Activated T-cell treated with anti-CD3 and anti-CD28 coated beads, Interleukin-2, amount 50 U/mL, for 72 hours (primary cell): ENCODE results near the gene ARHGAP10. TPM values are rescaled to one million over a fixed set of nuclear protein-coding genes. Genes with fewer than 3 reads are reported as not detected.

Experiments used
- ATAC-seq, 2 donors: fragments of 150-1000 bp; cut with Tn5 transposase; replicated peaks in 1 of 2; 2 replicates each; pipeline ENCODE4 v1.10.0; 2021; ENCODE audit warnings: moderate library complexity in 2 of 2, mild to moderate bottlenecking in 1 of 2
- DNase-seq, 2 donors: peaks; one replicate each; pipeline ENCODE4 v3.0.0; 2021 to 2022; ENCODE audit warnings: mixed read lengths in 1 of 2
- H3K27ac Mint-ChIP-seq: one replicate; pipeline ENCODE4 v1.8.0; 2022; ENCODE audit warnings: mild to moderate bottlenecking, moderate library complexity, mixed read lengths
- H3K27me3 Mint-ChIP-seq: one replicate; pipeline ENCODE4 v1.8.0; 2022; ENCODE audit warnings: low read depth, mixed read lengths
- H3K36me3 Mint-ChIP-seq, 2 donors: one replicate each; pipeline ENCODE4 v1.8.0; 2022; ENCODE audit warnings: mixed read lengths in 2 of 2, mild to moderate bottlenecking in 1 of 2; ENCODE audit not compliant: insufficient read depth in 2 of 2
- H3K4me1 Mint-ChIP-seq: one replicate; pipeline ENCODE4 v1.8.0; 2022; ENCODE audit warnings: low read depth, mixed read lengths
- H3K4me3 Mint-ChIP-seq, 2 donors: one replicate each; pipeline ENCODE4 v1.8.0; 2022; ENCODE audit warnings: mild to moderate bottlenecking in 2 of 2, mixed read lengths in 2 of 2, moderate library complexity in 2 of 2
- H3K9me3 Mint-ChIP-seq, 2 donors: one replicate each; pipeline ENCODE4 v1.8.0; 2022; ENCODE audit warnings: mixed read lengths in 2 of 2
- total RNA-seq, 2 donors: library from RNA; stranded (reverse); gene quantifications; one replicate each; pipeline ENCODE4 v1.2.3, GENCODE V29; 2022

Gene ARHGAP10
- total RNA-seq, 2 donors from 2014 or later: 9.3 to 12.4 TPM

DNA sequence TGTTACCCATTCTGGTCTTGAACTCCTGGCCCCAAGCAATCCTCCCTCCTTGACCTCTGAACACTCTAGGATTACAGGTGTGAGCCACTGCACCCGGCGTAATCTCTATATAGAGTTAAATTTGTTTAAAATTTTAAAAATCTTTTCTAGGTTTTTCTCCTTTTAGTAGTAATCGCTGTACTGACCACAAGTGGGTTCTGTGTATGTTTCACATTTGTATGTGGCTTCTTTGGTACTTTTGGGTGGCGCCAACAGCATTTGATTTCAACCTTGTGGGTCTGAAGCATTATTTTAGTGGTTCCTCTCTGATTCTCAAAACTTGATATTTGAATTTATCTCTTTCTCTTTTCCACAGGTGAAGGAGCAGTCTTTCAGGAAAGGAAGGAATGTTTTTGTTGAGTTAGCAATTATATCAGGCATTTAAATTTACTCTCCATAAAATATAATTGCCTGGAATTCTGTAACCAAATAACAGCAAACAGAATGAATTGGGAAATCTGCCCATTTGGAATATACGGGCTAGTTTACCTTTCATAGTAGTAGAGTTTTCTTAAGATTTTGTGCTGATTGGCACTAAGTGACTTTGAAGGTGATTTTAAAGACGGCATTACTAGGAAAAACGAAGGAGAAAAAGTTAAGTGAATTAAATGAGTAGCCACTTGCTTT lies 29.5 kb downstream of the ARHGAP10 start:
- ATAC-seq (no peak), DNase-seq (no peak)
- Mint-ChIP-seq H3K27me3 (no peaks in the 10 kb centered on the region), H3K36me3 (no peaks in the 10 kb centered on the region), H3K9me3 (no peaks in the 10 kb centered on the region), H3K27ac (no peak overlapping the region), H3K4me1 (peaks cover 6% of the 10 kb centered on the region), H3K4me3 (no peak overlapping the region)

DNA sequence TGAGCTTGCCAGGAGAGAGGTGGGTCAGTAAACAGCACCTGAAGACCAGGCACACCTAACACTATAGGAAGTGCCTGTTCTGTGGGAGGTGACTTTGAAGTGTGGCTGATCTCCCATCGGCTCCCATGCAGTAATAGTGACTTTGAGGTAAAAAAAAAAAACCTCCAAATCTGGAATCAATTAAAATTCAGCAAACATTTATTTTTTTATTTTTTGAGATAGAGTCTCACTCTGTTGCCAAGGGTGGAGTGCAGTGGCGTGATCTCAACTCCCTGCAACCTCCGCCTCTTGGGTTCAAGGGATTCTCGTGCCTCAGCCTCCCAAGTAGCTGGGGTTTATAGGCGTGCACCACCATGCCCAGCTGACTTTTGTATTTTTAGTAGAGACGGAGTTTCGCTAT lies 32.4 kb downstream of the ARHGAP10 start:
- Mint-ChIP-seq H3K27me3 (no peaks in the 10 kb centered on the region), H3K27ac (no peak overlapping the region), H3K36me3 (no peaks in the 10 kb centered on the region), H3K4me3 (no peak overlapping the region), H3K4me1 (peaks cover 12% of the 10 kb centered on the region), H3K9me3 (no peaks in the 10 kb centered on the region)
- DNase-seq (no peak), ATAC-seq (no peak)

DNA sequence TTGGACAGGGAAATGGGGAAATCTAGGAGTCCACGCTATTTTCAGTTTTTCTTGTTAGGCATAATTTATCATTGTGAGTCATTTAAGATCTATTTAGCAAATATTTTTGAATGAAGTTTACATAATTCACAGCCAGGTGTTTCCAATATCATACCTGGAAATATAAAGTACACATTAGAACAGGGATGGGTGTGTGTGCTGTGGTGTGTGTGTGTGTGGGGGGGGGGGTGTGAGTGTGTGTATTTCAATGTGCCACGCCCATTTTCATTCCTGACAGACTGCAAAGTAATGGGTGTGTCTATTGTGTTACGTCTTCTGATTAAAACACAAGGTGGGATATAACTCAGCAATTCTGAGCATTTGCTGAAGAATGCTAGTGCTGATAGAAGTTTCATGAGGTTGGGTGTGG lies 33.2 kb downstream of the ARHGAP10 start:
- H3K27ac Mint-ChIP-seq: no peak overlapping the region
- no peaks in the 10 kb centered on the region for H3K27me3 Mint-ChIP-seq
- H3K4me3 Mint-ChIP-seq: no peak overlapping the region
- no peak for DNase-seq
- no peak for ATAC-seq
- H3K9me3 Mint-ChIP-seq: no peaks in the 10 kb centered on the region
- peaks cover 20% of the 10 kb centered on the region for H3K4me1 Mint-ChIP-seq
- H3K36me3 Mint-ChIP-seq: no peaks in the 10 kb centered on the region

DNA sequence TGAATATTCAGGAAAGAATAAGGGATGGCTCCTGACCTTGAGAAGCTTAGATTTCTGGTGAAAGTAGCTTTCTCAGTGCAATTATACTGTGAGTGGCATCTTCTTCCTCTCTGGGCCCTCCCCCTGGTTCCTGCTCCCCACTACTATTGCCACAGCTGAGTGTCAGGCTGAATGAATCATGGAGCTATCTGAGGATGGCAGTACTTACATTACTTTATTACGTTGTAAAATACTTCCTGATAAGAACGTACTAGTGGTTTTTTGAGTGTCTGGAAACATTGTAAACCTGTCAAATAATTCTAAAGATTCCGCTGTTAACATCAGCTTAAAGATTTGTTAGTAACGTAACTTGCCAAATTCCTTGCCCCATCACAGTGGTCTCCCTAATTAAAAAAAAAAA lies 36.2 kb downstream of the ARHGAP10 start:
- H3K9me3 Mint-ChIP-seq: no peaks in the 10 kb centered on the region
- H3K4me1 Mint-ChIP-seq: peaks cover 20% of the 10 kb centered on the region
- DNase-seq: peak in 1 of 2 donors; percentile 8
- H3K4me3 Mint-ChIP-seq: no peak overlapping the region
- H3K36me3 Mint-ChIP-seq: no peaks in the 10 kb centered on the region
- peak; percentile 62 to 63 for ATAC-seq
- H3K27me3 Mint-ChIP-seq: no peaks in the 10 kb centered on the region
- no peak overlapping the region for H3K27ac Mint-ChIP-seq

DNA sequence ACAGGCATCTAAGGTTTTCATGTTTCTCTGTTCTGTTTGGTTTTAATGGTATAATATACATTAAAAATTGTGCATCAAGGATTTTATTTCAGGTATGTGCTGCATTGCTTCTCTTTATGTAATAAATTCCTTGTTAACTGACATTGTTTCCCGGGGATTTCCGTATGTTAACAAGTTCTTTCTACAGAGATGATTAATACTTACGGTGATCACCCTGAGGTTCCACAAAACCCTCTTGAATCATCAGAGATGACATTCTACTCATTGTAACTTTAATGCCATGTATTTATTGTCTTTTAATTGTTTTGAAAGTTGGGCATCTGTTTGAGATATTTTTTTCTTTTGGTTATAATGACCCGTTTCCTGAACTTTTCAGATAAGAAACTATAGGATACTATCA lies 37.5 kb downstream of the ARHGAP10 start:
- ATAC-seq (peak in 1 of 2 donors; percentile 69), DNase-seq (no peak)
- Mint-ChIP-seq H3K27me3 (no peaks in the 10 kb centered on the region), H3K27ac (no peak overlapping the region), H3K4me1 (peaks cover 23% of the 10 kb centered on the region), H3K9me3 (no peaks in the 10 kb centered on the region), H3K36me3 (no peaks in the 10 kb centered on the region), H3K4me3 (peak overlapping the region in 1 of 2 donors; percentile 59)

DNA sequence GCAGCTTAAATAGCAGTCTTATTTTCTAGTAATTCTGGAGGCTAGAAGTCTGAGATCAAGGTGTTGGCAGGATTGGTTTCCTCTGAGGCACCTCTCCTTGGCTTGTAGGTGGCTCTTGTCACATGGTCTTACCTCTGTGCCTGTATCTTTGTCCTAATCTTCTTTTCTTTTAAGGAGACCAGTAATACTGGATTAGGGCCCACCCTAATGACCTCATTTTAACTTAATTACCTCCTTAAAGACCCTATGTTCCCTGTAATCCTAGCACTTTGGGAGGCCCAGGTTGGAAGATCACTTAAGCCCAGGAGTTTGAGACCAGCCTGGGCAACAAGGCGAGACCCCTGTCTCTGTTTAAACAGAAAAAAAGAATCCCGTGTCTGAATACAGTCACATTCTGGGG lies 38.9 kb downstream of the ARHGAP10 start:
- Mint-ChIP-seq H3K36me3 (no peaks in the 10 kb centered on the region), H3K27ac (no peak overlapping the region)

DNA sequence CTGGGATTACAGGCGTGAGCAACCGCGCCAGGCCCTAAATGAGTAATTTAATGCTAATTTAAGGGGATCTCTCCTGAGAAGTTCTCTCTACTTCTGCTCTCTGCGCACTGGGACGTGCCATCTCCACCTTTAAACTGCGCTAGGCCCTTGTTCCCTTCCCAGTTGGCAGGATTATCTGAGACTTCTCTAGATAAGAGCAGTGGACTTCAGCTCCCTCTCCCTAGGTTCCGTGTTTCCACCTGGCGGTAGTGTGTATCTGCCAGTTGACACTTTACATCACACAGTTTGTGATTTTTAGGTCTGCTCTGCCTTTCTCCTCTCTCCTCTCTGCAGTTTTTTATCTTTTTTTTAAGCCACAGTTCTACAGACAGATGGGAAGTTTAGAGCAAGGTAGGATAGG lies 40.2 kb downstream of the ARHGAP10 start:
- Mint-ChIP-seq H3K27ac (no peak overlapping the region), H3K4me1 (peaks cover 26% of the 10 kb centered on the region), H3K27me3 (no peaks in the 10 kb centered on the region), H3K36me3 (no peaks in the 10 kb centered on the region), H3K9me3 (no peaks in the 10 kb centered on the region), H3K4me3 (no peak overlapping the region)
- DNase-seq: no peak
- ATAC-seq: no peak

More for the DNA sequence above, 38.9 kb downstream of the ARHGAP10 start:
- H3K4me3 Mint-ChIP-seq: no peak overlapping the region
- no peak for ATAC-seq
- peaks cover 23% of the 10 kb centered on the region for H3K4me1 Mint-ChIP-seq
- no peaks in the 10 kb centered on the region for H3K27me3 Mint-ChIP-seq
- no peak for DNase-seq
- no peaks in the 10 kb centered on the region for H3K9me3 Mint-ChIP-seq

DNA sequence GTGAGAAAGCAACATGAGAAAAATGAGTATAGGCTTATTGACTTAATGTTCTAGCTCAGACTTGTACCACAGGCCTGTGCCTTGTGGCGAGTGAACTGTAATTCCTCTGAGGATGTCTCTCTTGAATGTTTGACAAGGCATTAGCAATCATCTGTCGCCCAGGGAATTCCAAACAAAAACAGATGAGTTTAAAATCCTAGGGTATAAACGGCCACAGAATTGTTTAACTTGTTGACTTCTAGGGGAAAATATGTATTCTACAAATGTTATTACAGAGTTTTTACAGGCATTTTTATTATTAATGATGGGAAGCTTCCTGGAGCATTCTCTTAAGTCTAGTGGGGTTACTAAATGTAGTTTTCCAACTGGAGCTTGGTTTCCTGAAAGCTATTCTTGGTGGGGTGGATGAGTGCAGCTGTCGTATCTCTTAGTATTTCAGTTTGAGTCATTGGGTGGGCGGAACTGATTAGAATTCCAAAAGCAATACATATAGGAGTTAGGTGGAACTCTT lies 40.6 kb downstream of the ARHGAP10 start:
- no peak overlapping the region for H3K27ac Mint-ChIP-seq
- H3K4me3 Mint-ChIP-seq: no peak overlapping the region
- ATAC-seq: no peak
- no peaks in the 10 kb centered on the region for H3K36me3 Mint-ChIP-seq
- H3K27me3 Mint-ChIP-seq: no peaks in the 10 kb centered on the region
- H3K4me1 Mint-ChIP-seq: peaks cover 31% of the 10 kb centered on the region
- H3K9me3 Mint-ChIP-seq: no peaks in the 10 kb centered on the region
- no peak for DNase-seq

DNA sequence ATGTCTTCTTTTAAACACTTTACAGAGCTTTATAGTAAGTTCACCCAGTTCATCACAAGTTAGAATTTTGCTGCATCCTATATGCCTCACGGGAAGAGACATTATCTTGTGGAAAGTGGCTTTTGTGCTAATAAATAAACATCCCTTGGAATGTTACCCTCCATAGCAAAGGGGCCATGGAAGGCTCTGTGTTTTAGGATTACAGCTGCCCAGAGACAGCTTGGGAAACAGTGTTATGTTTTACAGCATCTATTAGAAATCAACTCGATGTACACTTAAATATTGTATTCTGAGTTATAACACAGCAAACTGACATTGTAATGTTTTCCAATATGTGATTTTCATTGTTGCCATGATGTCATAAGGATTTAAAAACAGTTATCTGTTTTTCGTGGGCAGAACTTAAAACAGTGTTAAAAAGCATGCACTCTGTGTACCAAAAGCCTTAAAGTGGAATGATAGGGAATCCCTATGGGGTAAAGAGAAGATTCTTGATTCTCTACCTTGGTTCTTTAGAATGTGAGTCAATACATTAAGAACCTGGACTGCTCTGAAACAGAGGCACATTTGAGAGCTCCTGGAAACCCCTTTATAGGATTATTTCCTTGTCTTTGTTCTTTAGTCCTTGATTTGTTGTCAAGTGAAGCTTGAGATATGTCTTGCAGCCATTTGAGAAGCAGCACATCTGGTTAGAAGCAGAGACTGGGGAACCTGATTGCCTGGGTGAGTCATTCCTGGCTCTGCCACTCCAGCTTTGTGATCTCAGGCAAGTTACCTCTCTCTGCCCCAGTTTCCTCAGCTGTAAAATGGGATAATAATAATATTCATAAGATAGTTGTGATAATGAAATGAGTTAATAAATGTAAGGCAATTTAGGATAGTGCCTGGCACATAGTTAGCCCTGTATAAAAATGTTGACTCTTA lies 41.6 kb downstream of the ARHGAP10 start:
- Mint-ChIP-seq H3K36me3 (no peaks in the 10 kb centered on the region), H3K27ac (no peak overlapping the region), H3K9me3 (no peaks in the 10 kb centered on the region)

DNA sequence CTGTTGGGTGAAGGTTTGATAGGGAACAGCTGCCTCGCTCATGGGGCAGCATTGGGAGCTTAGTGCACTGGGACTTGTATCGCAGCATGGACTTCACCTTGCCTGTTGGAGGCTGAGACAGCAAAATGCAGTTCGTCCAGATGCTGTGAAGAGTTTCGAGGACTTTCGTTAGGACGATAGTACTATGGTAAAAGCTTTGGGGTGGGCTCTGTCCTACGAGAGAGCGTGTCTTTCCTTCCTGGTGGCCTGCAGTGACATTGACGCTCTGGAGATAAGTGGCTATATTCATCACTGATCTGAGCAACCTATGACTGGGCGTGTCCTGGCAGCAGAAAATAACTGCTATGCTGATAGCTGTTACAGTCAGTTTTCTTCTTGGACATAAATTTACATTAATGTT lies 44.8 kb downstream of the ARHGAP10 start:
- Mint-ChIP-seq H3K36me3 (no peaks in the 10 kb centered on the region), H3K4me3 (no peak overlapping the region), H3K9me3 (no peaks in the 10 kb centered on the region), H3K27me3 (no peaks in the 10 kb centered on the region), H3K27ac (no peak overlapping the region), H3K4me1 (peaks cover 41% of the 10 kb centered on the region)
- no peak for ATAC-seq
- no peak for DNase-seq

More for the DNA sequence above, 41.6 kb downstream of the ARHGAP10 start:
- no peak for DNase-seq
- H3K27me3 Mint-ChIP-seq: no peaks in the 10 kb centered on the region
- H3K4me1 Mint-ChIP-seq: peaks cover 38% of the 10 kb centered on the region
- no peak for ATAC-seq
- no peak overlapping the region for H3K4me3 Mint-ChIP-seq

DNA sequence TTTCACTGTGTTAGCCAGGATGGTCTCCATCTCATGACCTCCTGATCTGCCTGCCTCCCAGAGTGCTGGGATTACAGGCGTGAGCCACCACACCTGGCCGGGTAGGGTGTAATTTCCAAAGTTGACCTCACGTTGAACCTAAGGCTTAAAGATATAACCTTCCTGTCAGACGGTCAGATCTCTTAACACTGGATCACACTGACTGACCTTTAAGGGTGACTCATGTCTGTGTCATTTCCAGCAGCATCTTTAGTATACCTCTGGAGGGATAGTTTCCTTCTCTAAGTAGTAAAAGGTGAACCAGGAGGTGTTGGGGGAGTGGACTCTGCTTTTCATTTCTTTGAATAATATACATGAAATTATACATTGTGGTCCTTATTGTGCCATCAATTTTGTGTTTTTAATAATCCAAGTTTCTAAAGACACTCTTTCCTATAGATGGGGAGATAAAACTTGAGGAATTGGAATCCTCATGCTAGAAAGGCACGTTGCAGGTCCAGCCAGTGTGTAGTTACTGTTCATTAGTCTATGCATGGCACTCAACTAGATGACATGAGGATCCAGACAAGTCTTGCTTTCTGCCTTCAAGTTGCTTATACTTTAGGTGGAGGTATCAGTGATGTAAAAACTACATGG lies 45.7 kb downstream of the ARHGAP10 start:
- H3K27me3 Mint-ChIP-seq: no peaks in the 10 kb centered on the region
- peaks cover 49% of the 10 kb centered on the region for H3K4me1 Mint-ChIP-seq
- H3K36me3 Mint-ChIP-seq: no peaks in the 10 kb centered on the region
- H3K9me3 Mint-ChIP-seq: no peaks in the 10 kb centered on the region
- H3K27ac Mint-ChIP-seq: no peak overlapping the region
- DNase-seq (no peak), ATAC-seq (peak; percentile 53 to 61)
- no peak overlapping the region for H3K4me3 Mint-ChIP-seq

DNA sequence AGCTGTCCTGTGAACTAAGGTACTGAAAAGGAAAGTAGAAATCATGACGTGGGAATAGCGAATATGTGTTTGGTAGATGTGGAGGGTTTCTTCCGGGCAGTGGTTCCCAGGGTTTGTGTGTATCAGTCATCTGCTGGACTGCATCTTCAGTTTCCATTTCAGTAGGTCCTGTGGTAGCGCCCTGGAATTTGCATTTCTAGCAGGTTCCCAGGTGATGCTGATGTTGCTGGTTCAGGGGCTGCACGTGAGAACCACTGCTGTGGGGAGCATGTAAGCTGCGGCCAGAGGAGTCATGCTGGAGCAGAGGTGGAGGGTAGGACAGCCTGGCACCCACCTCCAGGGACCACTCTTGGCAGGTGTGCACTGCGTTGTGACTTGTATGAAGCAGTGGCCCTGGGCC lies 47.1 kb downstream of the ARHGAP10 start:
- no peaks in the 10 kb centered on the region for H3K27me3 Mint-ChIP-seq
- H3K9me3 Mint-ChIP-seq: no peaks in the 10 kb centered on the region
- H3K4me3 Mint-ChIP-seq: no peak overlapping the region
- H3K36me3 Mint-ChIP-seq: no peaks in the 10 kb centered on the region
- no peak for ATAC-seq
- peaks cover 41% of the 10 kb centered on the region for H3K4me1 Mint-ChIP-seq
- no peak overlapping the region for H3K27ac Mint-ChIP-seq
- DNase-seq: no peak

DNA sequence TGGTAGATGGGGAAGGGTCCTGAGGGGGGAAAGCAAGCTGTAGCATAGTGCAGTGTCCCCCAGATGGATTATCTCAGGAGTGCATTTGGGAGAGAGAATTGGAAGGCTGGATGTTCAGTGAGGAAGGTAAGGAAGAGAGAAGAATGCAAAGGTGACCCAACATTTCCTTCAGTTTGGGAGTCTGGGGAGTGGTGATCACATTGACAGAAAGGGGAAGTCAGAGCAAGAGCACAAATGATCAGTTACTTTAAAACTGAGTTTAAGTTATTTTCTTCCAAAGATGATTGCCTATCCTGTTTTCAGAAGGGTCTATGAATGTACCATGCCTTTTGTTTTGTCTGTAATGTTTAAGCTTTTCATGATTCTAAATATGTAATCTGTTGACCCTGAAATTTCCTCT lies 47.6 kb downstream of the ARHGAP10 start:
- ATAC-seq (no peak), DNase-seq (no peak)
- no peak overlapping the region for H3K27ac Mint-ChIP-seq
- H3K27me3 Mint-ChIP-seq: no peaks in the 10 kb centered on the region
- H3K9me3 Mint-ChIP-seq: no peaks in the 10 kb centered on the region
- H3K36me3 Mint-ChIP-seq: no peaks in the 10 kb centered on the region
- peaks cover 40% of the 10 kb centered on the region for H3K4me1 Mint-ChIP-seq
- no peak overlapping the region for H3K4me3 Mint-ChIP-seq
